HepG2 (cell line): ENCODE results near the gene CYP11A1. TPM values are rescaled to one million over a fixed set of nuclear protein-coding genes. Genes with fewer than 3 reads are reported as not detected.

Source experiments
- AFF4 ChIP-seq: sonication (generic); formaldehyde crosslinking; IDR thresholded peaks from 2 replicates; pipeline ENCODE4 v1.4.0; 2020; ENCODE audit warnings: missing genetic modification reagents
- ARID4A ChIP-seq: sonication (generic); formaldehyde crosslinking; IDR thresholded peaks from 2 replicates; pipeline ENCODE4 v1.5.0; 2020; ENCODE audit warnings: mild to moderate bottlenecking, missing genetic modification reagents, borderline replicate concordance
- CHD2 ChIP-seq: IDR thresholded peaks from 2 replicates; pipeline ENCODE4 v1.6.1; 2011; ENCODE audit warnings: low read depth, low read length, improper control_type of control experiment
- CREM ChIP-seq, 2 experiments: sonication (generic) in 1 of 2; formaldehyde crosslinking in 1 of 2; IDR thresholded peaks; 2 replicates each; pipeline versions ENCODE4 v1.4.0 to v1.6.1; 2016 to 2020; ENCODE audit warnings: antibody characterized with exemption in 1 of 2, mild to moderate bottlenecking in 1 of 2, missing genetic modification reagents in 1 of 2
- DMAP1 ChIP-seq: IDR thresholded peaks from 2 replicates; pipeline ENCODE4 v1.6.1; 2016
- MNT ChIP-seq: fragments of 450-650 bp; IDR thresholded peaks from 2 replicates; pipeline ENCODE4 v1.6.1; 2016
- MXD4 ChIP-seq: IDR thresholded peaks from 2 replicates; pipeline ENCODE4 v1.6.1; 2016; ENCODE audit warnings: mild to moderate bottlenecking, missing biosample characterization, missing genetic modification reagents
- SIN3B ChIP-seq: fragments of 150-350 bp; IDR thresholded peaks from 2 replicates; pipeline ENCODE4 v1.6.1; 2014; ENCODE audit warnings: low read length
- SMAD1 ChIP-seq: sonication (generic); formaldehyde crosslinking; IDR thresholded peaks from 2 replicates; pipeline ENCODE4 v1.4.0; 2020; ENCODE audit warnings: missing genetic modification reagents, low read depth, mild to moderate bottlenecking, borderline replicate concordance
- SMAD3 ChIP-seq: sonication (generic); formaldehyde crosslinking; IDR thresholded peaks from 2 replicates; pipeline ENCODE4 v1.4.0; 2020; ENCODE audit warnings: missing genetic modification reagents
- SPEN ChIP-seq: sonication (generic); formaldehyde crosslinking; IDR thresholded peaks from 2 replicates; pipeline ENCODE4 v1.5.1; 2020; ENCODE audit warnings: low read depth, mild to moderate bottlenecking, missing genetic modification reagents
- TEAD3 ChIP-seq: optimal IDR thresholded peaks from 2 replicates; pipeline ENCODE3; 2016; ENCODE audit warnings: borderline replicate concordance
- ZNF839 ChIP-seq: sonication (generic); formaldehyde crosslinking; IDR thresholded peaks from 2 replicates; pipeline ENCODE4 v1.4.0; 2020; ENCODE audit warnings: missing genetic modification reagents, mild to moderate bottlenecking, borderline replicate concordance
- polyA plus RNA-seq, 8 experiments: library from polyadenylated mRNA; depleted of rRNA in 3 of 8; stranded (reverse) in 7 of 8; unstranded in 1 of 8; fragments of >200 nt; fragmentation: Illumina TruSeq in 4 of 8; extraction: Trizol in 4 of 8; gene quantifications; 2 replicates each; pipeline versions ENCODE4 v1.2.1 to v1.2.3, GENCODE V29; 2011 to 2016; ENCODE audit warnings: low read depth in 4 of 8, missing spikeins in 1 of 8, mixed read lengths in 1 of 8; ENCODE audit not compliant: insufficient read depth in 1 of 8
- total RNA-seq, 5 experiments: library from RNA; depleted of rRNA; stranded (reverse); fragments of >200 nt; fragmentation: Illumina TruSeq; extraction: Trizol; gene quantifications; 2 replicates each; pipeline ENCODE4 v1.2.3, GENCODE V29; 2016; ENCODE audit warnings: low read depth in 1 of 5
- TF ChIP-seq, protein P1 (sequence below): sonication (generic); formaldehyde crosslinking; conservative IDR thresholded peaks from 2 replicates; pipeline ENCODE4 v1.4.0; 2020; ENCODE audit warnings: mild to moderate bottlenecking, missing genetic modification reagents, moderate library complexity

Gene CYP11A1
- total and polyA plus RNA-seq, 2 of the 13 experiments (the other 11 are each of a cell fraction or from before 2014, with no cell fraction given), result 0.66 to 0.92 TPM

GRCh38 chr15:74373731-74374647 lies 6.5 kb upstream of the CYP11A1 start (continued):
- TF ChIP-seq, protein P1, sequence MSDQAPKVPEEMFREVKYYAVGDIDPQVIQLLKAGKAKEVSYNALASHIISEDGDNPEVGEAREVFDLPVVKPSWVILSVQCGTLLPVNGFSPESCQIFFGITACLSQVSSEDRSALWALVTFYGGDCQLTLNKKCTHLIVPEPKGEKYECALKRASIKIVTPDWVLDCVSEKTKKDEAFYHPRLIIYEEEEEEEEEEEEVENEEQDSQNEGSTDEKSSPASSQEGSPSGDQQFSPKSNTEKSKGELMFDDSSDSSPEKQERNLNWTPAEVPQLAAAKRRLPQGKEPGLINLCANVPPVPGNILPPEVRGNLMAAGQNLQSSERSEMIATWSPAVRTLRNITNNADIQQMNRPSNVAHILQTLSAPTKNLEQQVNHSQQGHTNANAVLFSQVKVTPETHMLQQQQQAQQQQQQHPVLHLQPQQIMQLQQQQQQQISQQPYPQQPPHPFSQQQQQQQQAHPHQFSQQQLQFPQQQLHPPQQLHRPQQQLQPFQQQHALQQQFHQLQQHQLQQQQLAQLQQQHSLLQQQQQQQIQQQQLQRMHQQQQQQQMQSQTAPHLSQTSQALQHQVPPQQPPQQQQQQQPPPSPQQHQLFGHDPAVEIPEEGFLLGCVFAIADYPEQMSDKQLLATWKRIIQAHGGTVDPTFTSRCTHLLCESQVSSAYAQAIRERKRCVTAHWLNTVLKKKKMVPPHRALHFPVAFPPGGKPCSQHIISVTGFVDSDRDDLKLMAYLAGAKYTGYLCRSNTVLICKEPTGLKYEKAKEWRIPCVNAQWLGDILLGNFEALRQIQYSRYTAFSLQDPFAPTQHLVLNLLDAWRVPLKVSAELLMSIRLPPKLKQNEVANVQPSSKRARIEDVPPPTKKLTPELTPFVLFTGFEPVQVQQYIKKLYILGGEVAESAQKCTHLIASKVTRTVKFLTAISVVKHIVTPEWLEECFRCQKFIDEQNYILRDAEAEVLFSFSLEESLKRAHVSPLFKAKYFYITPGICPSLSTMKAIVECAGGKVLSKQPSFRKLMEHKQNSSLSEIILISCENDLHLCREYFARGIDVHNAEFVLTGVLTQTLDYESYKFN (CRISPR knock-in tag), result no peak
- TF ChIP-seq SMAD3 (CRISPR knock-in tag) (no peak), MNT (no peak), TEAD3 (CRISPR knock-in tag) (peak; percentile 9), SPEN (CRISPR knock-in tag) (peak; percentile 56; the same call in 1 of the 2 replicates), SIN3B (no peak), CHD2 (no peak), AFF4 (CRISPR knock-in tag) (no peak), ZNF839 (CRISPR knock-in tag) (0 out of 2 replicates have a peak, but pooled peaks have one; percentile 26), MXD4 (peak; percentile 76), DMAP1 (CRISPR knock-in tag) (no peak), ARID4A (peak; percentile 70; the same call in 1 of the 2 replicates), CREM (IDR thresholded peaks at IDR 0.05) (no peak), CREM (CRISPR knock-in tag; IDR thresholded peaks at IDR 0.05) (no peak), SMAD1 (0 out of 2 replicates have a peak, but pooled peaks have one; percentile 21)
